ENCODE results near the gene MSMB.
A peak's percentile ranks its signal among the peaks of the same experiment; 100 is the strongest.
"Not testable (repeated sequence)": the region's sequence is repeated elsewhere in the genome, so short reads cannot be mapped to it uniquely, and the experiment has no call there.

MSMB gene

GRCh38 chr10:46004963-46005362 is 41.1 kb downstream of the MSMB start:
- no peak for DNase-seq

GRCh38 chr10:46002916-46003693 is 43.0 kb downstream of the MSMB start:
- no peak for DNase-seq

- DNase-seq = not testable (repeated sequence)
Observed at GRCh38 chr10:46002189-46002687, 43.8 kb downstream of the MSMB start.

DNA sequence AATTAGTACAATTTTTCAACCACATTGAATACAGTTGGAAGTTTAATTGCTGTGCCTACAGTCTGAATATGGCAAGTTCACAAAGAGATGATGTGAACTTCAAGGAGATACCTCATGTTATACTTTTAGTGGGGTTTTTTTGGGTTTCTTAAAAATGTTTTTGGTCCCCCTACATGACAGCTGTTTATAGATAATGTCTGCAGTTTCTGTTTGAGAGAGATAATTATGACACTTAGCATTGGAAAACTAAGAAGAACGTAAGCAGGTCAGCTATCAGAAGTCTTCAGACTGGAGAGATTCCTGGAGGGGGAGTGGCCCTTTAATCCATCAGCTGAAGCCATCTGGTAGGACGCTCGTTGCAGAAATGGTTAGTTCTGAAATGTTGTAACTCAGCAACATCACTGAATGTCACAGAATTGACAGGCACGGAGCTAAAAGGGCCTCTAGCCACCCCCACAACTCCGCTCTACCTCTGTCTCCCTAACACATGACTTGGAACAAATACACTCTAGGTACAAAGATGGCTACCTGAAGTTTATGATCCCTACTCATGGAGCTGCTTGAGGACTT is 44.8 kb downstream of the MSMB start:
- DNase-seq = no peak

- DNase-seq = no peak
Observed at GRCh38 chr10:46000538-46000937, 45.5 kb downstream of the MSMB start.

GRCh38 chr10:45999955-46000354 is 46.1 kb downstream of the MSMB start:
- DNase-seq = not testable (repeated sequence)

GRCh38 chr10:45997994-45998763 is 47.9 kb downstream of the MSMB start:
- DNase-seq = no peak

- DNase-seq = no peak
Observed at GRCh38 chr10:45997557-45997956, 48.5 kb downstream of the MSMB start.

DNA sequence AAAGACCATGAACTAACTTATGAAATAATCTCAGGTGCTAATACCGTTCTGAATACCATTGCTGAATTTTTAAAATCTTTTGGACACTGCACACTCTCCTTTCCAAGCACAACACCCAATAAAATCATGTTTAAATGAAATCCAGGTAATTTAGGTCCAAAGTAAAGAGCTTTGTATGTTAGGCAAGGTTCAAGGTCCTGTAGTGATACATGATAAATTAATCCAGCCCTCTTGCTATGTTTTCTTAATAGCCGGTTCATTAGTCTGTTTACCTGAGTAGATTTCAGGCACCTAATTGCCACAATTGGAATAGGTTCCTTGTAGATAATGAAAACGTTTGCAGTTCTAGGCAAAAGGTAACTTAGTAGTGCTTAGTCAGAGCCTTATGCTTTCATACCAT is 60.5 kb downstream of the MSMB start:
- DNase-seq = not testable (repeated sequence)

DNA sequence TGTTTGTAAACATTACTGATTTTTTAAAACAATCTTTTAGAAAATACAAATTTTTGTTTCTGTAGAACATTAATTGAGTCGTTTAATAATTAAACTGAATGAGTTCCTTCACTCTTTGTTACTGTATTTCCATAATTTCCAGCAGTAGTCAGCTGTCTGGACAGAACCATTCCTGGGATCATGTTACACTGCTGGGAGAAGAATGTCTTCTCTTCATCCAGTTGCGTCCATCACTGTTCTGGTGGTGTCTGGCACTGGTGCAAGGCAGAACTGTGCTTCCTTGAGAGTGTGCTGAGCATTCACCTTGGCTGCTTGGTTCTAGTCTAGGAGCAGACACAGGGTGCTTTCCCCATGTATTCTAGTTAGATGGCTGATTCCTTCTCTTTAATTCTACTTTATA is 61.6 kb downstream of the MSMB start:
- not testable (repeated sequence) for DNase-seq

- peak; percentile 7 to 34 for DNase-seq
Observed at GRCh38 chr10:45983538-45984186, 62.4 kb downstream of the MSMB start.

Data from activated CD4-positive, alpha-beta T cell treated with anti-CD3 and anti-CD28 coated beads, Interleukin-2, amount 50 U/mL, for 48 hours (primary cell).